HG03469 (cell line): Measurements from ENCODE around the gene GRAPL.
"Not testable (repeated sequence)": the region's sequence is repeated elsewhere in the genome, so short reads cannot be mapped to it uniquely, and the experiment has no call there.

Experiments used
- ATAC-seq: cut with Tn5 transposase; IDR thresholded peaks from one replicate; pipeline ENCODE4 v1.9.1; 2021; ENCODE audit warnings: mild to moderate bottlenecking, moderate library complexity, moderate number of reproducible peaks; ENCODE audit not compliant: unreplicated experiment

Gene GRAPL

GRCh38 chr17:19127148-19127980, at the start of gene GRAPL:
Gene GRAPL, plus strand, starts transcription at chr17:19127589. Its CDS starts 31 bp downstream, at chr17:19127620.
- ATAC-seq: not testable (repeated sequence)

- ATAC-seq: not testable (repeated sequence)
These were observed 38.3 kb upstream of the GRAPL start for GRCh38 chr17:19088804-19089685.

- ATAC-seq: not testable (repeated sequence)
These were observed 37.2 kb upstream of the GRAPL start for GRCh38 chr17:19090058-19090772.

GRCh38 chr17:19092737-19093683, 34.4 kb upstream of the GRAPL start:
- not testable (repeated sequence) for ATAC-seq

GRCh38 chr17:19093684-19094438, 33.5 kb upstream of the GRAPL start:
- not testable (repeated sequence) for ATAC-seq

GRCh38 chr17:19108517-19108916, 18.9 kb upstream of the GRAPL start:
- not testable (repeated sequence) for ATAC-seq

- not testable (repeated sequence) for ATAC-seq
These were observed 16.9 kb upstream of the GRAPL start for GRCh38 chr17:19110189-19111097.

- not testable (repeated sequence) for ATAC-seq
These were observed 16.2 kb upstream of the GRAPL start for GRCh38 chr17:19111111-19111711.

GRCh38 chr17:19111801-19112458, 15.5 kb upstream of the GRAPL start:
- ATAC-seq: not testable (repeated sequence)

GRCh38 chr17:19112459-19112826, 14.9 kb upstream of the GRAPL start:
- ATAC-seq: not testable (repeated sequence)

- not testable (repeated sequence) for ATAC-seq
These were observed 8.7 kb upstream of the GRAPL start for GRCh38 chr17:19118695-19119094.

GRCh38 chr17:19125289-19125688, 2.1 kb upstream of the GRAPL start:
- ATAC-seq: not testable (repeated sequence)

GRCh38 chr17:19129500-19129899, 2.1 kb downstream of the GRAPL start:
- not testable (repeated sequence) for ATAC-seq

GRCh38 chr17:19131108-19131507, 3.7 kb downstream of the GRAPL start:
- not testable (repeated sequence) for ATAC-seq

- ATAC-seq: not testable (repeated sequence)
These were observed 4.4 kb downstream of the GRAPL start for GRCh38 chr17:19131772-19132171.

GRCh38 chr17:19133793-19134192, 6.4 kb downstream of the GRAPL start:
- not testable (repeated sequence) for ATAC-seq

- ATAC-seq: not testable (repeated sequence)
These were observed 8.0 kb downstream of the GRAPL start for GRCh38 chr17:19135391-19135790.
